Measurements from ENCODE around the gene JMJD7.

The JMJD7 gene

GRCh38 chr15:41801185-41801584, 26.7 kb upstream of the JMJD7 start:
- DNase-seq: no peak

- no peak for DNase-seq
Measured at GRCh38 chr15:41801850-41802455, 25.9 kb upstream of the JMJD7 start.

GRCh38 chr15:41804361-41804760, 23.5 kb upstream of the JMJD7 start:
- DNase-seq: no peak

- DNase-seq: no peak
Measured at GRCh38 chr15:41804916-41805666, 22.8 kb upstream of the JMJD7 start.

- no peak for DNase-seq
Measured at GRCh38 chr15:41805711-41806110, 22.2 kb upstream of the JMJD7 start.

- DNase-seq: no peak
Measured at GRCh38 chr15:41806291-41807181, 21.4 kb upstream of the JMJD7 start.

GRCh38 chr15:41809121-41809520, 18.8 kb upstream of the JMJD7 start:
- no peak for DNase-seq

GRCh38 chr15:41809526-41810220, 18.2 kb upstream of the JMJD7 start:
- DNase-seq: no peak

- DNase-seq: no peak
Measured at GRCh38 chr15:41810651-41811431, 17.1 kb upstream of the JMJD7 start.

- DNase-seq: no peak
Measured at GRCh38 chr15:41811432-41812195, 16.3 kb upstream of the JMJD7 start.

GRCh38 chr15:41812820-41813375, 15.0 kb upstream of the JMJD7 start:
- DNase-seq: no peak

GRCh38 chr15:41813426-41813825, 14.5 kb upstream of the JMJD7 start:
- DNase-seq: no peak

GRCh38 chr15:41814534-41814933, 13.4 kb upstream of the JMJD7 start:
- no peak for DNase-seq

- DNase-seq: no peak
Measured at GRCh38 chr15:41816788-41817187, 11.1 kb upstream of the JMJD7 start.

GRCh38 chr15:41817327-41817726, 10.6 kb upstream of the JMJD7 start:
- no peak for DNase-seq

- no peak for DNase-seq
Measured at GRCh38 chr15:41817781-41818180, 10.1 kb upstream of the JMJD7 start.

GRCh38 chr15:41819455-41820050, 8.3 kb upstream of the JMJD7 start:
- DNase-seq: no peak

- DNase-seq: no peak
Measured at GRCh38 chr15:41820791-41821423, 7.0 kb upstream of the JMJD7 start.

GRCh38 chr15:41821831-41822230, 6.1 kb upstream of the JMJD7 start:
- DNase-seq: no peak

GRCh38 chr15:41822471-41822870, 5.4 kb upstream of the JMJD7 start:
- no peak for DNase-seq

Measured in NCI-H2081 treated with DMSO at 0.1 percent for 48 hours (cell line).